Activated CD4-positive, alpha-beta T cell treated with anti-CD3 and anti-CD28 coated beads for 1 hour (primary cell): Measurements from ENCODE around the gene FOXO6.
A peak's percentile ranks its signal among the peaks of the same experiment; 100 is the strongest.

ENCODE experiments used
- DNase-seq: peaks from one replicate; pipeline ENCODE4 v3.0.0-alpha.2; 2020

FOXO6 gene

GRCh38 chr1:41411229-41411628, 50.0 kb downstream of the FOXO6 start:
- DNase-seq: no peak

- DNase-seq: no peak
Measured at GRCh38 chr1:41412748-41413147, 51.5 kb downstream of the FOXO6 start.

- DNase-seq: no peak
Measured at GRCh38 chr1:41413748-41414281, 52.6 kb downstream of the FOXO6 start.

GRCh38 chr1:41414296-41414695, 53.1 kb downstream of the FOXO6 start:
- DNase-seq: no peak

GRCh38 chr1:41414716-41415306, 53.6 kb downstream of the FOXO6 start:
- DNase-seq: no peak

- no peak for DNase-seq
Measured at GRCh38 chr1:41416081-41416480, 54.8 kb downstream of the FOXO6 start.

- DNase-seq: peak; percentile 49
Measured at GRCh38 chr1:41416552-41417334, 55.5 kb downstream of the FOXO6 start.

GRCh38 chr1:41417335-41417682, 56.1 kb downstream of the FOXO6 start:
- DNase-seq: no peak

- no peak for DNase-seq
Measured at GRCh38 chr1:41417746-41418145, 56.5 kb downstream of the FOXO6 start.

GRCh38 chr1:41418857-41419583, 57.8 kb downstream of the FOXO6 start:
- DNase-seq: no peak

GRCh38 chr1:41419584-41420295, 58.5 kb downstream of the FOXO6 start:
- DNase-seq: no peak

- no peak for DNase-seq
Measured at GRCh38 chr1:41420351-41420750, 59.1 kb downstream of the FOXO6 start.

- no peak for DNase-seq
Measured at GRCh38 chr1:41420860-41421259, 59.6 kb downstream of the FOXO6 start.

- no peak for DNase-seq
Measured at GRCh38 chr1:41422306-41422705, 61.1 kb downstream of the FOXO6 start.

- no peak for DNase-seq
Measured at GRCh38 chr1:41423511-41424191, 62.4 kb downstream of the FOXO6 start.

- DNase-seq: no peak
Measured at GRCh38 chr1:41424581-41425118, 63.4 kb downstream of the FOXO6 start.

- no peak for DNase-seq
Measured at GRCh38 chr1:41425369-41425768, 64.1 kb downstream of the FOXO6 start.

- DNase-seq: no peak
Measured at GRCh38 chr1:41426201-41426890, 65.1 kb downstream of the FOXO6 start.

- DNase-seq: no peak
Measured at GRCh38 chr1:41427122-41427913, 66.1 kb downstream of the FOXO6 start.

GRCh38 chr1:41427916-41428737, 66.9 kb downstream of the FOXO6 start:
- no peak for DNase-seq
